RWPE1 (cell line): ENCODE results near the gene HRH1.
A peak's percentile ranks its signal among the peaks of the same experiment; 100 is the strongest.

ENCODE experiments used
- CTCF ChIA-PET: fragments of 350-600 bp; sonication (Branson Sonifier 250); formaldehyde crosslinking; extraction: SDS; loops from one replicate; lab custom pipeline; 2021; lab: Yijun Ruan, JAX
- POLR2A ChIA-PET: fragments of 400-600 bp; formaldehyde crosslinking; extraction: SDS; loops from one replicate; lab custom pipeline; 2020; ENCODE audit warnings: antibody characterized with exemption; ENCODE audit not compliant: low non-redundant PET; lab: Yijun Ruan, JAX
- DNase-seq: peaks from one replicate; pipeline ENCODE4 v3.0.0; 2012; ENCODE audit warnings: low spot score
- H3K27ac ChIP-seq: fragments of 450-650 bp; 2 replicates; pipeline ENCODE4 v1.5.1; 2017
- CTCF ChIP-seq: fragments of 450-650 bp; conservative IDR thresholded peaks from 2 replicates; pipeline ENCODE4 v1.5.1; 2017; ENCODE audit warnings: low read depth, mild to moderate bottlenecking

The HRH1 gene

GRCh38 chr3:11132861-11133260 lies 21.4 kb upstream of the HRH1 start:
- ChIA-PET CTCF (no interaction called here), POLR2A (no interaction called here)
- H3K27ac ChIP-seq: peak overlapping the region; percentile 45
- no peak for TF ChIP-seq CTCF
- DNase-seq: no peak

GRCh38 chr3:11134794-11135193 lies 19.5 kb upstream of the HRH1 start:
- POLR2A ChIA-PET: no interaction called here
- CTCF ChIA-PET: no interaction called here
- peak overlapping the region; percentile 100 for H3K27ac ChIP-seq
- TF ChIP-seq CTCF: no peak
- no peak for DNase-seq

- ChIA-PET POLR2A (no interaction called here), CTCF (interaction anchor here (0.6 kb wide), 1 partner anchor 538 kb away, joined by 3 read pairs; no protein-coding TSS in a partner anchor)
- peak overlapping the region; percentile 100 for H3K27ac ChIP-seq
These were observed 18.2 kb upstream of the HRH1 start for GRCh38 chr3:11136116-11136515.

DNA sequence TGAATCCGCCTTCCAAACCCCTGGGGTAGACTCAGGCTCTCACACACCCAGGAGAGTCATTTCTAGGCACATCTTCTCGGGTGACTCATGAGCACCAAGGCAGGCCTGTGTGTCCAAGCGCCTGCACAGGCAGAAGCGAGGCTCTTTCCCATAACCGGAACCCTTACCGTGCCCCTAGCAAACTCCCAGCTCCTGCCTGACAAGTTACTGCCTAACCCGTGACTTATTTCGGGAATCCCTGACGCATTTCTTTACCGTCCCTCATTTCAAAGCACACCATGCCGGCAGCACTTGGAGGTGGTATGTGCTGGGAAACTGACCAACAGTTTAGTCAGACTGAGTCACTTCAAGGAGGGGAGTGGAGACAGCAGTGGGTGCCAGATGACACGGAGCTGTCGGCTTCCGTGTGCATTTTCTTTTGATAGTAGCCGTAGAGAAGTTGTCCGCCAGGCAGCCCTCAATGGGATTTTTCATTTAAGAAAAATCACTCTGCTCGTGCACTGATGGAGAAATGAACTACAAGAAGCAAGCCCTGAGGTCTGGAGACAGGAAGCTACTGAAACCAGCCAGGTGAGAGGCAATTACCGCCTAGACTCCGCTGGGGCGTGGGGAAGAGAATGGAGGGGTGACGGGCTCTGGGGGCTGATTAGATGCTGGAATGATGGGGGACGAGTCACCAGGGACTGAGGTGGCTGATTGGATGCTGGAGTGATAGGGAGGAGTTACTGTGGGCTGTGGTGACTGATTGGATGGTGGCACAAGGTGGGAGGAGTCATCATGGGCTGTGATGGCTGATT lies 17.3 kb upstream of the HRH1 start:
- ChIA-PET POLR2A (interaction anchor here (0.7 to 1.0 kb wide), 3 partner anchors 40 to 152 kb away, joined by 3 read pairs; no protein-coding TSS in a partner anchor), CTCF (interaction anchor here (0.6 to 1.0 kb wide), 3 partner anchors 77 to 591 kb away, joined by 3 read pairs; no protein-coding TSS in a partner anchor)
- H3K27ac ChIP-seq: peak overlapping the region; percentile 100
- DNase-seq: peak; percentile 99
- TF ChIP-seq CTCF: no peak

More at GRCh38 chr3:11136116-11136515, 18.2 kb upstream of the HRH1 start:
- DNase-seq: no peak
- no peak for TF ChIP-seq CTCF

DNA sequence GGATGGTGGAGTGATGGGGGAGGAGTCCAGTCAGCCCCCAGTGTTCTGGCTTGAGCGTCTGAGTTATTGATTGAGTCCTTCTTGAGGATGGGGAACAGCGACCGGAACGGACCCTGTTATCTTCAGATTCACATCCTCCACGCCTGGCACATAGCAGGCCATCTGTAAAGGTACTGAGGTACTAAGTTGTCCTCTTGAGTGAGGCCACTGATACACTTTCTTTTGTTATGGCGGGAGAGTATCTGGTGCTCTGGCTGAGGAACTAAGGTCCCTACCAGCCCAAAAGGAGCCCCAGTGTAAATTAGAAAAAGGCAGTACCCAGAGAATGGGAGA lies 16.7 kb upstream of the HRH1 start:
- ChIA-PET CTCF (no interaction called here), POLR2A (interaction anchor here (1.0 kb wide), 1 partner anchor 41 kb away, joined by 3 read pairs; no protein-coding TSS in a partner anchor)
- peak overlapping the region; percentile 100 for H3K27ac ChIP-seq
- no peak for DNase-seq
- TF ChIP-seq CTCF: no peak

DNA sequence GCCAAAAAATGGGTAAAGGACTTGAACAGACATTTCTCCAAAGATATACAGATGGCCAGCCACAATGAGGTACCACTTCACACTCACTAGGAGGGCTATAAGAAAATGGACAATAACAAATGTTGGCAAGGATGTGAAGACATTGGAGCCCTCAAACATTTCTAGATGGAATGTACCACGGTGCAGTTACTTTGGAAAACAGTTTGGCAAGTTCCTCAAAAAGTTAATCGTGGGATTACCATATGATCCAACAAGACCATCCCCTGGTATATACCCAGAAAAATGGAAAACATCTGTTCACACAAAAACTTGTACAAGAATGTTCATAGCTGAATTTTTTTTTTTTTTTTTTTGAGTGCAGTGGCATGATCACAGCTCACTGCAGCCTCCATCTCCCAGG lies 15.9 kb upstream of the HRH1 start:
- ChIA-PET CTCF (no interaction called here), POLR2A (no interaction called here)
- peak overlapping the region; percentile 100 for H3K27ac ChIP-seq
- DNase-seq: no peak
- no peak for TF ChIP-seq CTCF
